Measurements from ENCODE around the gene SKI. TPM values are rescaled to one million over a fixed set of nuclear protein-coding genes. Genes with fewer than 3 reads are reported as not detected.

Gene SKI
- total and polyA plus RNA-seq, 9 of the 15 experiments (the other 6 are each of a cell fraction or from before 2014, with no cell fraction given): 0.10 to 60.5 (median 4.6) TPM

- TF ChIP-seq ARID4B (CRISPR knock-in tag; IDR thresholded peaks at IDR 0.05) (no peak), HDAC6 (IDR thresholded peaks at IDR 0.05; ENCODE audit: low read depth, low read length) (no peak), YY1 (IDR thresholded peaks at IDR 0.05; ENCODE audit: borderline replicate concordance in 1 of 3, control insufficient read depth in 1 of 3, extremely low read depth in 1 of 3, insufficient read depth in 3 of 3, insufficient read length in 1 of 3, insufficient replicate concordance in 2 of 3, low read depth in 1 of 3, low read length in 2 of 3) (peak in 2 of 3 experiments; percentile 59 to 77), ARHGAP35 (IDR thresholded peaks at IDR 0.05; ENCODE audit: partially characterized antibody) (no peak), CBX1 (IDR thresholded peaks at IDR 0.05; ENCODE audit: low read depth) (no peak), NR2C2 (CRISPR knock-in tag; IDR thresholded peaks at IDR 0.05) (no peak), NR2C2 (tag; IDR thresholded peaks at IDR 0.05) (no peak), ZNF212 (CRISPR knock-in tag; IDR thresholded peaks at IDR 0.05) (no peak), HDGF (IDR thresholded peaks at IDR 0.05) (no peak), CTCFL (IDR thresholded peaks at IDR 0.05; ENCODE audit: borderline replicate concordance, insufficient read depth, low read depth, low read length, poor library complexity, severe bottlenecking) (no peak), PCBP2 (IDR thresholded peaks at IDR 0.05; ENCODE audit: low read depth, low read length, poor library complexity, severe bottlenecking) (no peak), FOXA1 (IDR thresholded peaks at IDR 0.05; ENCODE audit: borderline replicate concordance) (no peak), MTA1 (IDR thresholded peaks at IDR 0.05; ENCODE audit: borderline replicate concordance) (no peak), ZFP1 (CRISPR knock-in tag; IDR thresholded peaks at IDR 0.05) (no peak), ZNF134 (CRISPR knock-in tag; conservative IDR thresholded peaks at IDR 0.05) (no peak)
- TF ChIP-seq, protein P1, sequence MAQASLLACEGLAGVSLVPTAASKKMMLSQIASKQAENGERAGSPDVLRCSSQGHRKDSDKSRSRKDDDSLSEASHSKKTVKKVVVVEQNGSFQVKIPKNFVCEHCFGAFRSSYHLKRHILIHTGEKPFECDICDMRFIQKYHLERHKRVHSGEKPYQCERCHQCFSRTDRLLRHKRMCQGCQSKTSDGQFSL (CRISPR knock-in tag; IDR thresholded peaks at IDR 0.05): no peak
- TF ChIP-seq, protein P1 (tag; IDR thresholded peaks at IDR 0.05): no peak
- TF ChIP-seq, protein P2, sequence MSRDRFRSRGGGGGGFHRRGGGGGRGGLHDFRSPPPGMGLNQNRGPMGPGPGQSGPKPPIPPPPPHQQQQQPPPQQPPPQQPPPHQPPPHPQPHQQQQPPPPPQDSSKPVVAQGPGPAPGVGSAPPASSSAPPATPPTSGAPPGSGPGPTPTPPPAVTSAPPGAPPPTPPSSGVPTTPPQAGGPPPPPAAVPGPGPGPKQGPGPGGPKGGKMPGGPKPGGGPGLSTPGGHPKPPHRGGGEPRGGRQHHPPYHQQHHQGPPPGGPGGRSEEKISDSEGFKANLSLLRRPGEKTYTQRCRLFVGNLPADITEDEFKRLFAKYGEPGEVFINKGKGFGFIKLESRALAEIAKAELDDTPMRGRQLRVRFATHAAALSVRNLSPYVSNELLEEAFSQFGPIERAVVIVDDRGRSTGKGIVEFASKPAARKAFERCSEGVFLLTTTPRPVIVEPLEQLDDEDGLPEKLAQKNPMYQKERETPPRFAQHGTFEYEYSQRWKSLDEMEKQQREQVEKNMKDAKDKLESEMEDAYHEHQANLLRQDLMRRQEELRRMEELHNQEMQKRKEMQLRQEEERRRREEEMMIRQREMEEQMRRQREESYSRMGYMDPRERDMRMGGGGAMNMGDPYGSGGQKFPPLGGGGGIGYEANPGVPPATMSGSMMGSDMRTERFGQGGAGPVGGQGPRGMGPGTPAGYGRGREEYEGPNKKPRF (IDR thresholded peaks at IDR 0.05; ENCODE audit: low read depth, low read length): no peak
Observed at GRCh38 chr1:2194319-2194897, 33.7 kb upstream of the SKI start, which contains the start of gene FAAP20 (continued).

Data from K562 (cell line).